Measurements from ENCODE around the gene STUB1.

STUB1 gene

GRCh38 chr16:647173-647902 lies 32.9 kb upstream of the STUB1 start:
- Histone ChIP-seq H3K4me1 (ENCODE audit: control insufficient read depth, insufficient read depth, low read length) (peaks cover 28% of the 10 kb centered on the region), H3K9ac (ENCODE audit: low read depth, low read length) (no peak overlapping the region), H3K36me3 (ENCODE audit: insufficient read depth, low read length) (no peaks in the 10 kb centered on the region), H3K4me3 (ENCODE audit: low read length) (no peak overlapping the region), H3K9me3 (replicated peaks; ENCODE audit: low read length) (no peaks in the 10 kb centered on the region), H3K4me2 (ENCODE audit: low read length) (no peak overlapping the region), H3K27me3 (ENCODE audit: control insufficient read depth, insufficient read depth, low read length) (no peaks in the 10 kb centered on the region)

GRCh38 chr16:648071-648780 lies 32.0 kb upstream of the STUB1 start:
- no peaks in the 10 kb centered on the region for H3K9me3 ChIP-seq (replicated peaks; ENCODE audit: low read length)
- peaks cover 21% of the 10 kb centered on the region for H3K4me1 ChIP-seq (ENCODE audit: control insufficient read depth, insufficient read depth, low read length)
- H3K9ac ChIP-seq (ENCODE audit: low read depth, low read length), result peak overlapping the region; percentile 94
- no peaks in the 10 kb centered on the region for H3K36me3 ChIP-seq (ENCODE audit: insufficient read depth, low read length)
- H3K4me2 ChIP-seq (ENCODE audit: low read length), result peak overlapping the region; percentile 95
- peak overlapping the region; percentile 77 for H3K4me3 ChIP-seq (ENCODE audit: low read length)
- no peaks in the 10 kb centered on the region for H3K27me3 ChIP-seq (ENCODE audit: control insufficient read depth, insufficient read depth, low read length)

- H3K36me3 ChIP-seq (ENCODE audit: insufficient read depth, low read length), result no peaks in the 10 kb centered on the region
- peak within 1 kb of the TSS; percentile 94 for H3K9ac ChIP-seq (ENCODE audit: low read depth, low read length)
- peak within 1 kb of the TSS; percentile 77 for H3K4me3 ChIP-seq (ENCODE audit: low read length)
- no peaks in the 10 kb centered on the region for H3K27me3 ChIP-seq (ENCODE audit: control insufficient read depth, insufficient read depth, low read length)
- no peaks in the 10 kb centered on the region for H3K9me3 ChIP-seq (replicated peaks; ENCODE audit: low read length)
- H3K4me2 ChIP-seq (ENCODE audit: low read length), result peak within 1 kb of the TSS; percentile 95
- H3K4me1 ChIP-seq (ENCODE audit: control insufficient read depth, insufficient read depth, low read length), result peaks cover 21% of the 10 kb centered on the region
Measured at GRCh38 chr16:648781-649589, 31.2 kb upstream of the STUB1 start, which contains the start of gene WDR90. Gene WDR90 (plus strand): TSS chr16:649365. CDS start chr16:649417, 52 bp downstream.

DNA sequence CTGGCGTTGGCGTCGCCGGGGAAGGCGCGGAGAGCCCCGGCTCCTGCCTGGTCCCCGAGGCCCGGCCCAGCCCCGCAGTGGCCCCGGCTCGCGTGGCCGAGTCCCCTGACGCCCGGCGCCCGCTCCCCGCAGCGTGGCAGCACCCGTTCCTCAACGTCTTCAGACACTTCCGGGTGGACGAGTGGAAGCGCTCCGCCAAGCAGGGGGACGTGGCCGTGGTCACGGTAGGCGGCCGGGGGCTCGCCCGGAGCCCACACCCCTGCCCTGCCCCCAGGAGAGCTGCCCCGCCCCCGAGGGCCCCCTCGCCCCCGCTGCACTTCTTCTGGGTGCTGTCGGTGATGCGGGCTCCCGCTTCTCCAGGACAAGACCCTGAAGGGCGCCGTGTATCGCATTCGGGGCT lies 30.6 kb upstream of the STUB1 start:
- Histone ChIP-seq H3K4me2 (ENCODE audit: low read length) (peak overlapping the region; percentile 95), H3K4me1 (ENCODE audit: control insufficient read depth, insufficient read depth, low read length) (peaks cover 21% of the 10 kb centered on the region), H3K9ac (ENCODE audit: low read depth, low read length) (peak overlapping the region; percentile 94), H3K36me3 (ENCODE audit: insufficient read depth, low read length) (no peaks in the 10 kb centered on the region), H3K4me3 (ENCODE audit: low read length) (peak overlapping the region; percentile 77), H3K27me3 (ENCODE audit: control insufficient read depth, insufficient read depth, low read length) (no peaks in the 10 kb centered on the region), H3K9me3 (replicated peaks; ENCODE audit: low read length) (no peaks in the 10 kb centered on the region)

GRCh38 chr16:651844-652243 lies 28.4 kb upstream of the STUB1 start:
- no peaks in the 10 kb centered on the region for H3K9me3 ChIP-seq (replicated peaks; ENCODE audit: low read length)
- peaks cover 21% of the 10 kb centered on the region for H3K4me1 ChIP-seq (ENCODE audit: control insufficient read depth, insufficient read depth, low read length)
- no peak overlapping the region for H3K4me2 ChIP-seq (ENCODE audit: low read length)
- no peak overlapping the region for H3K9ac ChIP-seq (ENCODE audit: low read depth, low read length)
- no peak overlapping the region for H3K4me3 ChIP-seq (ENCODE audit: low read length)
- peaks cover 4% of the 10 kb centered on the region for H3K36me3 ChIP-seq (ENCODE audit: insufficient read depth, low read length)
- no peaks in the 10 kb centered on the region for H3K27me3 ChIP-seq (ENCODE audit: control insufficient read depth, insufficient read depth, low read length)

DNA sequence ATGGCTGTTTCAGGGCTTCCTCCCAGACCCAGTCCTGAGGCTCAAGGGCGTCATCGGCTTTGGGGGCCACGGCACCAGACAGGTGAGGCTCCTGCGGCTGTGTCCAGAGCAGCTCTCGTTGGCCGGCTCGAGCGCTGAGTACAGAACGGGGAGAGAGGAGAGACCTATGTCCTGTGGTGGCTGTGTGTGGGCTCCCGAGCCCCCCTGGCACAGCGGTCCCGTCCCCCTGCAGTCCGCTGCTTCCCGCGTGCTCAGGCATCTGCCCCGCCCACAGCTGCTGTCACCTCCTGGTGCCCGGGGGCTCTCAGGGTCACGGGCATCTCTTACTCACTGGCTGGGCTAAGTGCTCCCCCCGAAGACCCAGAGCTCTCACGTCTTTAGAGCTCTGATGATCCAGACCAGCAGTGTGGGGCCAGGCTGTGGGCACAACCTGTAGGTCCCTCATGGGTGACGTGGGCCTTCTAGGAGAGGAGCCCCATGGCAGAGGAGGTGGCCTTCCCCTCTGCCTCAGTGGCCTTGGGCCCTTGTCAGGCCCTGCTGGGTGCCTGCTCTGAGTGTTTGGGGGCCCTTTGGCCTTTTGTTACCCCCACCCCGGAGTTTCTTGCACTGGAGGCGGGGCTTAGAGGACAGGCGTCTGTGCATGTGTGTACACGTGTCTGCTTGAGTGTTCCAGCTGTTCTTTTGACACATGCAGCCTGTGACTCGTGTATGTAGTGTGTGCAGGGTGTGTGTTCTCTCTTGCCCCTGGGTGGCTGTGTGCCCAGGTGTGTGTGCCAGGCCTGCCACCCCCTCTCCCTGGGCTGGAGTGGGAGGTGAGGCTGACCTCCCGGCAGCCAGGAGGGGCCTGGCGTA lies 27.5 kb upstream of the STUB1 start:
- Histone ChIP-seq H3K36me3 (ENCODE audit: insufficient read depth, low read length) (peaks cover 4% of the 10 kb centered on the region), H3K9me3 (replicated peaks; ENCODE audit: low read length) (no peaks in the 10 kb centered on the region), H3K9ac (ENCODE audit: low read depth, low read length) (no peak overlapping the region), H3K27me3 (ENCODE audit: control insufficient read depth, insufficient read depth, low read length) (no peaks in the 10 kb centered on the region), H3K4me2 (ENCODE audit: low read length) (no peak overlapping the region), H3K4me1 (ENCODE audit: control insufficient read depth, insufficient read depth, low read length) (peaks cover 19% of the 10 kb centered on the region), H3K4me3 (ENCODE audit: low read length) (no peak overlapping the region)

GRCh38 chr16:654034-654433 lies 26.2 kb upstream of the STUB1 start:
- no peak overlapping the region for H3K4me2 ChIP-seq (ENCODE audit: low read length)
- H3K4me3 ChIP-seq (ENCODE audit: low read length), result no peak overlapping the region
- H3K4me1 ChIP-seq (ENCODE audit: control insufficient read depth, insufficient read depth, low read length), result peaks cover 8% of the 10 kb centered on the region
- no peaks in the 10 kb centered on the region for H3K9me3 ChIP-seq (replicated peaks; ENCODE audit: low read length)
- peaks cover 13% of the 10 kb centered on the region for H3K36me3 ChIP-seq (ENCODE audit: insufficient read depth, low read length)
- no peak overlapping the region for H3K9ac ChIP-seq (ENCODE audit: low read depth, low read length)
- H3K27me3 ChIP-seq (ENCODE audit: control insufficient read depth, insufficient read depth, low read length), result no peaks in the 10 kb centered on the region

GRCh38 chr16:657487-657886 lies 22.7 kb upstream of the STUB1 start:
- Histone ChIP-seq H3K4me2 (ENCODE audit: low read length) (no peak overlapping the region), H3K4me1 (ENCODE audit: control insufficient read depth, insufficient read depth, low read length) (peaks cover 11% of the 10 kb centered on the region), H3K4me3 (ENCODE audit: low read length) (no peak overlapping the region), H3K27me3 (ENCODE audit: control insufficient read depth, insufficient read depth, low read length) (no peaks in the 10 kb centered on the region), H3K9me3 (replicated peaks; ENCODE audit: low read length) (no peaks in the 10 kb centered on the region), H3K36me3 (ENCODE audit: insufficient read depth, low read length) (peaks cover 15% of the 10 kb centered on the region), H3K9ac (ENCODE audit: low read depth, low read length) (no peak overlapping the region)

- H3K27me3 ChIP-seq (ENCODE audit: control insufficient read depth, insufficient read depth, low read length), result no peaks in the 10 kb centered on the region
Measured at GRCh38 chr16:658679-659571, 21.3 kb upstream of the STUB1 start.

DNA sequence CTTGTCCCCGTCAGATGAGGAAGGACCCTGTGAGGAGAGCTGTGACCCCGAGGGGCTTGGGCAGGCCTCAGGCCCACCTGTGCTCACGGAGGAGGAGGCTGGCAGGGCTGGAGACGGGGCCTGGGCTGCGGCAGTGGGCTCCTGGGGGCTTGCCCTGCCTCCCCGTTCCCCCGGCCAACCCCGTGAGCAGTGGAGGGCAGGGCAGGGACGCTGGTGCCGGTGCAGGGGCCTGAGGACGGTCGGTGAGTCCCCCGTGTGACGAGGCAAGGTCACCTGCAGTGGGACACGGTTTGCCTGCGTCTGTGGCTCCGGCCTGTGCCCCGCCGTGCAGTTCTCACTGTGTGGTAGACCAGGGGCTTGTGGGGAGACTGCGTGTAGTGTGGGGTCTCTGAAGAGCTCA lies 20.6 kb upstream of the STUB1 start:
- no peak overlapping the region for H3K4me3 ChIP-seq (ENCODE audit: low read length)
- H3K4me1 ChIP-seq (ENCODE audit: control insufficient read depth, insufficient read depth, low read length), result peaks cover 11% of the 10 kb centered on the region
- H3K4me2 ChIP-seq (ENCODE audit: low read length), result no peak overlapping the region
- no peaks in the 10 kb centered on the region for H3K27me3 ChIP-seq (ENCODE audit: control insufficient read depth, insufficient read depth, low read length)
- peaks cover 15% of the 10 kb centered on the region for H3K36me3 ChIP-seq (ENCODE audit: insufficient read depth, low read length)
- no peaks in the 10 kb centered on the region for H3K9me3 ChIP-seq (replicated peaks; ENCODE audit: low read length)
- H3K9ac ChIP-seq (ENCODE audit: low read depth, low read length), result no peak overlapping the region

More at GRCh38 chr16:658679-659571, 21.3 kb upstream of the STUB1 start:
- H3K4me3 ChIP-seq (ENCODE audit: low read length), result no peak overlapping the region
- peaks cover 15% of the 10 kb centered on the region for H3K36me3 ChIP-seq (ENCODE audit: insufficient read depth, low read length)
- no peak overlapping the region for H3K9ac ChIP-seq (ENCODE audit: low read depth, low read length)
- H3K9me3 ChIP-seq (replicated peaks; ENCODE audit: low read length), result no peaks in the 10 kb centered on the region
- H3K4me1 ChIP-seq (ENCODE audit: control insufficient read depth, insufficient read depth, low read length), result peaks cover 11% of the 10 kb centered on the region
- H3K4me2 ChIP-seq (ENCODE audit: low read length), result no peak overlapping the region
